H9 (cell line): Measurements from ENCODE around the gene ATP6V0E1. TPM values are rescaled to one million over a fixed set of nuclear protein-coding genes. Genes with fewer than 3 reads are reported as not detected.

Experiments used
- DNase-seq: peaks from one replicate; pipeline ENCODE4 v3.0.0-alpha.2; 2017
- H2AFZ ChIP-seq: one replicate; pipeline ENCODE4 v1.6.1; 2013; ENCODE audit warnings: mild to moderate bottlenecking, low read length, control low read depth, moderate library complexity
- H2AK5ac ChIP-seq: 2 replicates; pipeline ENCODE4 v1.6.1; 2013; ENCODE audit warnings: low read length, control low read depth, mixed read lengths; ENCODE audit not compliant: insufficient read length
- H2BK120ac ChIP-seq: one replicate; pipeline ENCODE4 v1.6.1; 2013; ENCODE audit warnings: low read depth, mild to moderate bottlenecking, low read length, control low read depth, inconsistent platforms; ENCODE audit not compliant: poor library complexity, severe bottlenecking
- H2BK12ac ChIP-seq: 2 replicates; pipeline ENCODE4 v1.6.1; 2013; ENCODE audit warnings: low read length, control low read depth, mixed read lengths, low read depth; ENCODE audit not compliant: insufficient read length
- H2BK15ac ChIP-seq: 2 replicates; pipeline ENCODE4 v1.6.1; 2013; ENCODE audit warnings: low read depth, low read length, control low read depth
- H2BK20ac ChIP-seq: one replicate; pipeline ENCODE4 v1.6.1; 2013; ENCODE audit warnings: low read depth, mild to moderate bottlenecking, low read length, control low read depth, inconsistent platforms; ENCODE audit not compliant: poor library complexity, severe bottlenecking
- H2BK5ac ChIP-seq: 2 replicates; pipeline ENCODE4 v1.6.1; 2013; ENCODE audit warnings: low read length, control low read depth, mixed read lengths; ENCODE audit not compliant: insufficient read length
- H3K14ac ChIP-seq: 2 replicates; pipeline ENCODE4 v1.6.1; 2013; ENCODE audit warnings: low read length, control low read depth; ENCODE audit not compliant: insufficient read depth
- H3K18ac ChIP-seq: 2 replicates; pipeline ENCODE4 v1.6.1; 2013; ENCODE audit warnings: low read depth, mild to moderate bottlenecking, mixed read lengths, low read length, control low read depth; ENCODE audit not compliant: insufficient read length
- H3K23ac ChIP-seq: 2 replicates; pipeline ENCODE4 v1.6.1; 2013; ENCODE audit warnings: low read length, control low read depth, mixed read lengths, low read depth; ENCODE audit not compliant: insufficient read length
- H3K23me2 ChIP-seq: 2 replicates; pipeline ENCODE4 v1.6.1; 2013; ENCODE audit warnings: low read depth, mild to moderate bottlenecking, mixed read lengths, low read length, control low read depth; ENCODE audit not compliant: insufficient read length, poor library complexity, severe bottlenecking
- H3K27ac ChIP-seq: 2 replicates; pipeline ENCODE4 v1.5.1; 2013; ENCODE audit warnings: low read length, control low read depth, mixed read lengths, low read depth; ENCODE audit not compliant: insufficient read length
- H3K27me3 ChIP-seq: 2 replicates; pipeline ENCODE4 v1.6.1; 2013; ENCODE audit warnings: low read length, control low read depth, inconsistent platforms; ENCODE audit not compliant: insufficient read depth
- H3K4ac ChIP-seq: 2 replicates; pipeline ENCODE4 v1.6.1; 2013; ENCODE audit warnings: low read depth, mild to moderate bottlenecking, control low read depth, inconsistent platforms, low read length, moderate library complexity
- H3K4me1 ChIP-seq: 2 replicates; pipeline ENCODE4 v1.6.1; 2013; ENCODE audit warnings: low read length, control low read depth, inconsistent platforms; ENCODE audit not compliant: insufficient read depth
- H3K4me2 ChIP-seq: 2 replicates; pipeline ENCODE4 v1.6.1; 2013; ENCODE audit warnings: low read length, control low read depth, mixed read lengths; ENCODE audit not compliant: insufficient read length, insufficient read depth
- H3K56ac ChIP-seq: 2 replicates; pipeline ENCODE4 v1.6.1; 2013; ENCODE audit warnings: low read depth, mild to moderate bottlenecking, mixed read lengths, low read length, control low read depth; ENCODE audit not compliant: insufficient read length
- H3K79me1 ChIP-seq: 2 replicates; pipeline ENCODE4 v1.6.1; 2013; ENCODE audit warnings: low read depth, mild to moderate bottlenecking, moderate library complexity, low read length, control low read depth, inconsistent platforms; ENCODE audit not compliant: insufficient read depth, poor library complexity, severe bottlenecking
- H3K79me2 ChIP-seq: 2 replicates; pipeline ENCODE4 v1.6.1; 2013; ENCODE audit warnings: low read length, control low read depth, inconsistent platforms; ENCODE audit not compliant: insufficient read depth
- H3K9ac ChIP-seq: 2 replicates; pipeline ENCODE4 v1.6.1; 2013; ENCODE audit warnings: low read length, control low read depth, mixed read lengths; ENCODE audit not compliant: insufficient read length; ENCODE audit errors: extremely low read depth
- H3K9me3 ChIP-seq: one replicate; pipeline ENCODE4 v1.6.1; 2013; ENCODE audit warnings: low read depth, low read length, inconsistent platforms; ENCODE audit not compliant: control insufficient read depth
- H3T11ph ChIP-seq: one replicate; pipeline ENCODE4 v1.6.1; 2013; ENCODE audit warnings: mild to moderate bottlenecking, low read length, control low read depth, inconsistent platforms
- H4K20me1 ChIP-seq: one replicate; pipeline ENCODE4 v1.6.1; 2013; ENCODE audit not compliant: control insufficient read depth, insufficient read length, insufficient read depth
- H4K5ac ChIP-seq: 2 replicates; pipeline ENCODE4 v1.6.1; 2013; ENCODE audit warnings: low read depth, mild to moderate bottlenecking, mixed read lengths, low read length, control low read depth; ENCODE audit not compliant: insufficient read length
- H4K8ac ChIP-seq: replicated peaks from 2 replicates; pipeline ENCODE4 v1.6.1; 2013; ENCODE audit warnings: low read length, control low read depth, mixed read lengths, low read depth; ENCODE audit not compliant: insufficient read length
- H4K91ac ChIP-seq: 2 replicates; pipeline ENCODE4 v1.6.1; 2013; ENCODE audit warnings: low read depth, mild to moderate bottlenecking, moderate library complexity, mixed read lengths, low read length, control low read depth; ENCODE audit not compliant: insufficient read length
- H3K27ac Mint-ChIP-seq, 3 experiments: 2 replicates in 2 of 3; 3 replicates in 1 of 3; pipeline ENCODE4 v1.8.0; 2020 to 2021; ENCODE audit warnings: mixed read lengths in 3 of 3, mild to moderate bottlenecking in 1 of 3, moderate library complexity in 1 of 3
- H3K27me3 Mint-ChIP-seq: 2 replicates; pipeline ENCODE4 v1.8.0; 2021; ENCODE audit warnings: low read depth, mild to moderate bottlenecking, moderate library complexity, mixed read lengths
- H3K36me3 Mint-ChIP-seq, 3 experiments: 2 replicates in 2 of 3; 3 replicates in 1 of 3; pipeline ENCODE4 v1.8.0; 2020 to 2021; ENCODE audit warnings: low read depth in 3 of 3, mixed read lengths in 3 of 3; ENCODE audit not compliant: insufficient read depth in 1 of 3
- H3K4me1 Mint-ChIP-seq, 2 experiments: 2 replicates each; pipeline ENCODE4 v1.8.0; 2020; ENCODE audit warnings: mixed read lengths in 2 of 2
- H3K4me3 Mint-ChIP-seq, 2 experiments: 2 replicates in 1 of 2; 3 replicates in 1 of 2; pipeline ENCODE4 v1.8.0; 2020 to 2021; ENCODE audit warnings: mild to moderate bottlenecking in 2 of 2, mixed read lengths in 2 of 2, moderate library complexity in 1 of 2
- H3K9me3 Mint-ChIP-seq, 2 experiments: 2 replicates in 1 of 2; 3 replicates in 1 of 2; pipeline ENCODE4 v1.8.0; 2020; ENCODE audit warnings: mild to moderate bottlenecking in 2 of 2, mixed read lengths in 2 of 2, moderate library complexity in 1 of 2
- CTCF ChIP-seq: fragments of 200-600 bp; sonication (generic); conservative IDR thresholded peaks from 3 replicates; pipeline ENCODE4 v1.8.0; 2021; ENCODE audit warnings: antibody characterized with exemption, mild to moderate bottlenecking
- WGBS: extraction: QIAGEN DNeasy Blood & Tissue Kit; methylation state at CpG from one replicate; pipeline ENCODE4 v1.1.7; 2013; ENCODE audit warnings: missing lambda C conversion rate, low lambda C conversion rate, mixed read lengths; ENCODE audit not compliant: insufficient read length; ENCODE audit errors: extremely low coverage; 5-methylcytosine and 5-hydroxymethylcytosine counted together
- total RNA-seq: library from RNA; stranded (reverse); gene quantifications from 2 replicates; pipeline ENCODE4 v1.2.1, GENCODE V29; 2021

The ATP6V0E1 gene
- total RNA-seq, 1 experiment from 2014 or later: 101 TPM

GRCh38 chr5:172969921-172970320, 13.7 kb upstream of the ATP6V0E1 start:
- H3K9me3 Mint-ChIP-seq: no peaks in the 10 kb centered on the region
- DNase-seq: no peak

More at GRCh38 chr5:172969921-172970320, 13.7 kb upstream of the ATP6V0E1 start:
- Histone ChIP-seq H3K27me3 (no peaks in the 10 kb centered on the region), H4K91ac (no peak overlapping the region), H3K14ac (no peak overlapping the region), H3T11ph (no peak overlapping the region), H3K56ac (no peak overlapping the region), H2BK5ac (no peak overlapping the region), H2BK15ac (no peak overlapping the region), H2BK20ac (no peak overlapping the region), H3K4ac (no peak overlapping the region), H2AFZ (no peak overlapping the region), H3K23me2 (no peaks in the 10 kb centered on the region), H3K79me2 (no peaks in the 10 kb centered on the region), H3K4me1 (no peaks in the 10 kb centered on the region), H4K5ac (no peak overlapping the region), H3K9me3 (no peaks in the 10 kb centered on the region), H4K20me1 (no peaks in the 10 kb centered on the region), H3K9ac (no peak overlapping the region), H3K23ac (no peak overlapping the region), H3K4me2 (no peak overlapping the region), H3K27ac (no peak overlapping the region), H2BK12ac (no peak overlapping the region), H3K79me1 (no peaks in the 10 kb centered on the region), H2AK5ac (no peak overlapping the region), H4K8ac (no peak overlapping the region), H2BK120ac (no peak overlapping the region), H3K18ac (no peak overlapping the region)
- Mint-ChIP-seq H3K27ac (no peak overlapping the region), H3K27me3 (peaks cover 7% of the 10 kb centered on the region), H3K36me3 (peaks cover 0 to 22% (median 16%) of the 10 kb centered on the region in 3 experiments; a peak in 5 of 7 replicates), H3K4me1 (no peaks in the 10 kb centered on the region), H3K4me3 (no peak overlapping the region)
- WGBS: no CpG with 5 or more reads among the region's 2 CpGs
- TF ChIP-seq CTCF: no peak
